MCF 10A (cell line): ENCODE measurements around the gene MPC2. TPM values are rescaled to one million over a fixed set of nuclear protein-coding genes. Genes with fewer than 3 reads are reported as not detected.

Experiments
- Bru-seq: library from RNA; stranded (reverse); fragments of 400-500 nt; gene quantifications from one replicate; lab custom pipeline; 2021; lab: Mats Ljungman, UMichigan
- BruChase-seq, 2 experiments: library from RNA; stranded (reverse); fragments of 400-500 nt; gene quantifications; one replicate each; lab custom pipeline; 2021; lab: Mats Ljungman, UMichigan
- BruUV-seq: library from RNA; stranded (reverse); fragments of 400-500 nt; replicated peaks from 2 replicates; lab custom pipeline; 2021; lab: Mats Ljungman, UMichigan
- CTCF ChIA-PET: fragments of 300-600 bp; sonication (Branson Sonifier 250); formaldehyde crosslinking; extraction: SDS; loops from one replicate; lab custom pipeline; 2021; ENCODE audit warnings: antibody characterized with exemption, inconsistent platforms; lab: Yijun Ruan, JAX
- POLR2A ChIA-PET: fragments of 300-600, 350-650 bp; sonication (Branson Sonifier 250); formaldehyde crosslinking; extraction: SDS; loops from one replicate; lab custom pipeline; 2020; ENCODE audit warnings: antibody characterized with exemption, inconsistent platforms; lab: Yijun Ruan, JAX
- DNase-seq: peaks from one replicate; pipeline ENCODE4 v3.0.0-alpha.2; 2018; ENCODE audit not compliant: unreplicated experiment
- H3K27ac Mint-ChIP-seq: one replicate; pipeline ENCODE4 v1.8.0; 2022; ENCODE audit warnings: mild to moderate bottlenecking, low read depth, mixed read lengths; ENCODE audit not compliant: unreplicated experiment
- H3K27me3 Mint-ChIP-seq: one replicate; pipeline ENCODE4 v1.8.0; 2022; ENCODE audit warnings: mixed read lengths; ENCODE audit not compliant: insufficient read depth, unreplicated experiment
- H3K36me3 Mint-ChIP-seq: one replicate; pipeline ENCODE4 v1.8.0; 2022; ENCODE audit warnings: mild to moderate bottlenecking, moderate library complexity, mixed read lengths; ENCODE audit not compliant: insufficient read depth, unreplicated experiment
- H3K4me1 Mint-ChIP-seq: one replicate; pipeline ENCODE4 v1.8.0; 2022; ENCODE audit warnings: mixed read lengths; ENCODE audit not compliant: insufficient read depth, unreplicated experiment
- H3K4me3 Mint-ChIP-seq: one replicate; pipeline ENCODE4 v1.8.0; 2022; ENCODE audit warnings: mild to moderate bottlenecking, moderate library complexity, mixed read lengths; ENCODE audit not compliant: unreplicated experiment
- H3K9me3 Mint-ChIP-seq: one replicate; pipeline ENCODE4 v1.8.0; 2022; ENCODE audit warnings: mixed read lengths; ENCODE audit not compliant: unreplicated experiment
- intact Hi-C: fragments of 100-400 bp; cut with micrococcal nuclease; formaldehyde crosslinking; loops from 2 replicates; pipeline ENCODE4 v1.14.1; 2022
- long read RNA-seq: library from polyadenylated mRNA; stranded (forward); transcript quantifications from one replicate; pipeline ENCODE4 v2.0.0, GENCODE V29; 2022
- total RNA-seq: library from RNA; stranded (reverse); gene quantifications from 2 replicates; pipeline ENCODE4 v1.2.3, GENCODE V29; 2022
- TF ChIP-seq, protein P1 (sequence below): fragments of 200-600 bp; IDR thresholded peaks from one replicate; pipeline ENCODE4 v1.8.0; 2022; ENCODE audit warnings: antibody characterized with exemption, mild to moderate bottlenecking; ENCODE audit not compliant: unreplicated experiment

MPC2 gene
- total RNA-seq: 105 and 108 TPM in 2 replicates
- Bru-seq, nascent RNA: percentile 81 among the genes with signal in this experiment
- percentile 78 among the genes with signal in this experiment for BruChase-seq, experiment 1, labeled RNA remaining after a 6-hour chase
- percentile 70 among the genes with signal in this experiment for BruChase-seq, experiment 2, labeled RNA remaining after a 2-hour chase
- long read RNA-seq, transcript MPC2-202 (5 exons, 2,177 nt): major isoform, 185 of 214 reads
- long read RNA-seq, partial matches to known transcripts: 2 of 214 reads
- long read RNA-seq, other reads (novel, unspliced or antisense): 26 of 214 reads

DNA sequence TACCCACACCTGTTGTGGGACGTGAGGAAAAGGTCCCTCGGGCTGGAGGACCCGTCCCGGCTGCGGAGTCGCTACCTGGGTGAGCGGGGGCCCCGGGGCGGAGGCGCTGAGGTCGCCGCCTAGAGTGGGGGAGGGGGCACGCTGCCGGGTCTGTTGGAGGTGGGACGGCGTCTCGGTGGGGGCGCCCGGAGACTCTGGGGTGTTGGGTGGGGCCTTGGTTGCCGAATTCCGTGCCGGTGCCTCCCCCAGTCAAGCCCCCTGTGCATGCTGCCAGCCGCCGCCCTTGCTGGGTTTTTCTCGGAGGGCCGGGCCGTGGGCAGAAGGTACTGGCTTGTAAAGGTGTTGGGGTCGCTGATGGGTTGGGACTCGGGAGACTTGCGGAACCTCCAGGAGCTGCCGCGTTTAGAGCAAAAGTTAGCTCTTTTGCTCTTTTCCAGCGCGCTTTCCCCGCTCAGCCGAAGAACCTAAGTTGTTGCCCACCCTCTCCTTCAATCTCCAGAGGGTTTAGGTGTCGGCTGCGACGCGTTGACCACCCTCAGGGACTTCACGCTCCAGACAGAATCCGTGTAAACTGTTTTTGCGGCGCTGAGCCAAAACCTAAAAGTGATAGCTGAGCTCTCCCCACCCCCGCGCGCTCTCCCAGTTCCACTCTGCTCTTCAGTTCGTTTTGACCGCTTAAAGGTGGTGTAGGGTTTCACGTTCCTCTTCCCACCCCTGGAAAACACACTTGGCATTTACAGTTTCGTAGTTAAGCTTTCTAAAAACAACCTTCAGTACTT lies at the start of gene MPC2:
Gene MPC2, minus strand, starts transcription at position 143 of the 779 bp plus-strand sequence. CDS start 1,231 bp downstream, outside the sequence.
- CTCF ChIA-PET: interaction anchor here (0.6 to 1.4 kb wide), 7 partner anchors 19 to 1954 kb away, joined by 3 to 4 read pairs (median 3); no protein-coding TSS in a partner anchor
- TF ChIP-seq, protein P1, sequence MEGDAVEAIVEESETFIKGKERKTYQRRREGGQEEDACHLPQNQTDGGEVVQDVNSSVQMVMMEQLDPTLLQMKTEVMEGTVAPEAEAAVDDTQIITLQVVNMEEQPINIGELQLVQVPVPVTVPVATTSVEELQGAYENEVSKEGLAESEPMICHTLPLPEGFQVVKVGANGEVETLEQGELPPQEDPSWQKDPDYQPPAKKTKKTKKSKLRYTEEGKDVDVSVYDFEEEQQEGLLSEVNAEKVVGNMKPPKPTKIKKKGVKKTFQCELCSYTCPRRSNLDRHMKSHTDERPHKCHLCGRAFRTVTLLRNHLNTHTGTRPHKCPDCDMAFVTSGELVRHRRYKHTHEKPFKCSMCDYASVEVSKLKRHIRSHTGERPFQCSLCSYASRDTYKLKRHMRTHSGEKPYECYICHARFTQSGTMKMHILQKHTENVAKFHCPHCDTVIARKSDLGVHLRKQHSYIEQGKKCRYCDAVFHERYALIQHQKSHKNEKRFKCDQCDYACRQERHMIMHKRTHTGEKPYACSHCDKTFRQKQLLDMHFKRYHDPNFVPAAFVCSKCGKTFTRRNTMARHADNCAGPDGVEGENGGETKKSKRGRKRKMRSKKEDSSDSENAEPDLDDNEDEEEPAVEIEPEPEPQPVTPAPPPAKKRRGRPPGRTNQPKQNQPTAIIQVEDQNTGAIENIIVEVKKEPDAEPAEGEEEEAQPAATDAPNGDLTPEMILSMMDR: no peak
- no peaks in the 10 kb centered on the region for H3K27me3 Mint-ChIP-seq
- intact Hi-C loops: loop anchor here (1.0 to 2.0 kb wide), 6 partner anchors 15 to 222 kb away; partner anchors contain the start of gene MPZL1
- peak; percentile 96 for DNase-seq
- H3K4me1 Mint-ChIP-seq: peaks cover 18% of the 10 kb centered on the region
- H3K36me3 Mint-ChIP-seq: peaks cover 16% of the 10 kb centered on the region
- POLR2A ChIA-PET: interaction anchor here (0.6 to 10.7 kb wide), 46 partner anchors 8 to 1431 kb away, joined by 3 to 175 read pairs (median 4); partner anchors contain the start of genes ADCY10, BLZF1, CREG1 and GPR161
- peak within 1 kb of the TSS; percentile 85 for H3K27ac Mint-ChIP-seq
- BruUV-seq: no TSS peak
- H3K4me3 Mint-ChIP-seq: peak within 1 kb of the TSS; percentile 81
- H3K9me3 Mint-ChIP-seq: no peaks in the 10 kb centered on the region

DNA sequence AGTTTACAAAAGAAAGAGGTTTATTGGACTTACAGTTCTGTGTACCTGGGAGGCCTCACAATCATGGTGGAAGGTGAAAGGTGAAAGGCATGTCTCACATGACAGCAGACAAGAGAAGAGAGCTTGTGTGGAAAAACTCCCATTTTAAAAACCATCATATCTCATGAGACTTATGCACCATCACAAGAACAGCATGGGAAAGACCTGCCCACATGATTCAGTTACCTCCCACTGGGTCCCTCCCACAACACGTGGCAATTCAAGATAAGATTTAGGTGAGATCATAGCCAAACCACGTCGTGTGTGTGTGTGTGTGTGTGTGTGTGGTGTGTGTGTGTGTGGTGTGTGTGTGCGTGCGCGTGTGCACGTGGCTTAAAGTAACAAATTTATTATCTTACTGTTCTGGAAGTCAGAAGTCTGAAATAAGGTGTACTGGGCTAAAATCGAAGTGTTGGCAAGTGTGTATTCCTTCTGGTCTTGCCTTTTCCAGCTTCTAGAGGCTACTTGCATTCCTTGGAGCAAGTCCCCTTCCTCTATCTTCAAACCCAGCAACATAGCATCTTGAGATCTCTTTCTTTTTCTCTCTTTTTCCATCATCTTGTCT lies 48.1 kb upstream of the MPC2 start:
- TF ChIP-seq, protein P1: no peak
- intact Hi-C loops: no loop called here
- H3K36me3 Mint-ChIP-seq: peaks cover 19% of the 10 kb centered on the region
- H3K9me3 Mint-ChIP-seq: peaks cover 7% of the 10 kb centered on the region
- POLR2A ChIA-PET: no interaction called here
- H3K4me1 Mint-ChIP-seq: peaks cover 10% of the 10 kb centered on the region
- CTCF ChIA-PET: interaction anchor here (1.0 to 1.2 kb wide), 2 partner anchors 9 to 16 kb away, joined by 3 read pairs; no protein-coding TSS in a partner anchor
- BruUV-seq: no TSS peak
- no peak for DNase-seq
- no peaks in the 10 kb centered on the region for H3K27me3 Mint-ChIP-seq
- peak overlapping the region; percentile 89 for H3K27ac Mint-ChIP-seq
- no peak overlapping the region for H3K4me3 Mint-ChIP-seq

DNA sequence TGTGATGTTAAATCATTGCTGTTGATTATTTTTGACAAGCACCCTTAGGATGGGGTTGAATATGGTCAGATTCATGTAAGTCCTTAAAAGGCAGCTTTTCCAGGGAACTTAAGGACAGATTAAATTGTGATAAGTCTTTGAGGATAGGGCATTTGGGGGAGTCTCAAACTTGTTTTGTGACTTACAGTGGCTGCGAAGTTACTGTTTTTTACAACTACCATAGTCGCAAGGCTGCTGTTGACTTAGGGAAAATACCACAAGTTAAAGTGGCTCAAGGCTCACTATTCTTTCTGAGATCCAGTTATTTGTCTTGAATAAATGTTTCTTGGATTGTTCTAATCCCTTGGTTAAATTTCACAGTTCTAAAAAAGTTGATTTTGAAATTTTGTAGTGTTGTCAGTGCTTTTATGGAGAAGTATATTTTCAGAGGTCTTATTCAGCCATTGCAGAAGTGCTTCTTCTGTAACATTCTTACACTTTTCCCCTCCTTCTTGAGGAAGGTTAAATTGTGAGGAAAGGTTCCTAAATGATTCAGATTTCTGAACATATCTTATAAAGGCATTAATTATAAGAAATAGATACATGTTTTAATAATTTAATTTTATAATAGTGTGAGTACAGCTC lies 47.0 kb upstream of the MPC2 start:
- Mint-ChIP-seq H3K36me3 (peaks cover 28% of the 10 kb centered on the region), H3K4me3 (no peak overlapping the region), H3K9me3 (peaks cover 7% of the 10 kb centered on the region), H3K27me3 (no peaks in the 10 kb centered on the region), H3K4me1 (peaks cover 15% of the 10 kb centered on the region), H3K27ac (no peak overlapping the region)
- TF ChIP-seq, protein P1: no peak
- BruUV-seq: no TSS peak
- CTCF ChIA-PET: interaction anchor here (0.6 to 1.2 kb wide), 4 partner anchors 8 to 342 kb away, joined by 3 to 4 read pairs (median 3); no protein-coding TSS in a partner anchor
- POLR2A ChIA-PET: interaction anchor here (0.6 to 1.0 kb wide), 2 partner anchors 48 to 64 kb away, joined by 3 read pairs; partner anchors contain the start of genes DCAF6 and MPC2
- no peak for DNase-seq
- intact Hi-C loops: no loop called here
